H9 (cell line): Measurements from ENCODE around the gene PHF11. TPM values are rescaled to one million over a fixed set of nuclear protein-coding genes. Genes with fewer than 3 reads are reported as not detected.

Source experiments
- DNase-seq: peaks from one replicate; pipeline ENCODE4 v3.0.0-alpha.2; 2017
- H2AFZ ChIP-seq: one replicate; pipeline ENCODE4 v1.6.1; 2013; ENCODE audit warnings: mild to moderate bottlenecking, low read length, control low read depth, moderate library complexity
- H2AK5ac ChIP-seq: 2 replicates; pipeline ENCODE4 v1.6.1; 2013; ENCODE audit warnings: low read length, control low read depth, mixed read lengths; ENCODE audit not compliant: insufficient read length
- H2BK120ac ChIP-seq: one replicate; pipeline ENCODE4 v1.6.1; 2013; ENCODE audit warnings: low read depth, mild to moderate bottlenecking, low read length, control low read depth, inconsistent platforms; ENCODE audit not compliant: poor library complexity, severe bottlenecking
- H2BK12ac ChIP-seq: 2 replicates; pipeline ENCODE4 v1.6.1; 2013; ENCODE audit warnings: low read length, control low read depth, mixed read lengths, low read depth; ENCODE audit not compliant: insufficient read length
- H2BK15ac ChIP-seq: 2 replicates; pipeline ENCODE4 v1.6.1; 2013; ENCODE audit warnings: low read depth, low read length, control low read depth
- H2BK20ac ChIP-seq: one replicate; pipeline ENCODE4 v1.6.1; 2013; ENCODE audit warnings: low read depth, mild to moderate bottlenecking, low read length, control low read depth, inconsistent platforms; ENCODE audit not compliant: poor library complexity, severe bottlenecking
- H2BK5ac ChIP-seq: 2 replicates; pipeline ENCODE4 v1.6.1; 2013; ENCODE audit warnings: low read length, control low read depth, mixed read lengths; ENCODE audit not compliant: insufficient read length
- H3K14ac ChIP-seq: 2 replicates; pipeline ENCODE4 v1.6.1; 2013; ENCODE audit warnings: low read length, control low read depth; ENCODE audit not compliant: insufficient read depth
- H3K18ac ChIP-seq: 2 replicates; pipeline ENCODE4 v1.6.1; 2013; ENCODE audit warnings: low read depth, mild to moderate bottlenecking, mixed read lengths, low read length, control low read depth; ENCODE audit not compliant: insufficient read length
- H3K23ac ChIP-seq: 2 replicates; pipeline ENCODE4 v1.6.1; 2013; ENCODE audit warnings: low read length, control low read depth, mixed read lengths, low read depth; ENCODE audit not compliant: insufficient read length
- H3K23me2 ChIP-seq: 2 replicates; pipeline ENCODE4 v1.6.1; 2013; ENCODE audit warnings: low read depth, mild to moderate bottlenecking, mixed read lengths, low read length, control low read depth; ENCODE audit not compliant: insufficient read length, poor library complexity, severe bottlenecking
- H3K27ac ChIP-seq: 2 replicates; pipeline ENCODE4 v1.5.1; 2013; ENCODE audit warnings: low read length, control low read depth, mixed read lengths, low read depth; ENCODE audit not compliant: insufficient read length
- H3K27me3 ChIP-seq: 2 replicates; pipeline ENCODE4 v1.6.1; 2013; ENCODE audit warnings: low read length, control low read depth, inconsistent platforms; ENCODE audit not compliant: insufficient read depth
- H3K4ac ChIP-seq: 2 replicates; pipeline ENCODE4 v1.6.1; 2013; ENCODE audit warnings: low read depth, mild to moderate bottlenecking, control low read depth, inconsistent platforms, low read length, moderate library complexity
- H3K4me1 ChIP-seq: 2 replicates; pipeline ENCODE4 v1.6.1; 2013; ENCODE audit warnings: low read length, control low read depth, inconsistent platforms; ENCODE audit not compliant: insufficient read depth
- H3K4me2 ChIP-seq: 2 replicates; pipeline ENCODE4 v1.6.1; 2013; ENCODE audit warnings: low read length, control low read depth, mixed read lengths; ENCODE audit not compliant: insufficient read length, insufficient read depth
- H3K56ac ChIP-seq: 2 replicates; pipeline ENCODE4 v1.6.1; 2013; ENCODE audit warnings: low read depth, mild to moderate bottlenecking, mixed read lengths, low read length, control low read depth; ENCODE audit not compliant: insufficient read length
- H3K79me1 ChIP-seq: 2 replicates; pipeline ENCODE4 v1.6.1; 2013; ENCODE audit warnings: low read depth, mild to moderate bottlenecking, moderate library complexity, low read length, control low read depth, inconsistent platforms; ENCODE audit not compliant: insufficient read depth, poor library complexity, severe bottlenecking
- H3K79me2 ChIP-seq: 2 replicates; pipeline ENCODE4 v1.6.1; 2013; ENCODE audit warnings: low read length, control low read depth, inconsistent platforms; ENCODE audit not compliant: insufficient read depth
- H3K9ac ChIP-seq: 2 replicates; pipeline ENCODE4 v1.6.1; 2013; ENCODE audit warnings: low read length, control low read depth, mixed read lengths; ENCODE audit not compliant: insufficient read length; ENCODE audit errors: extremely low read depth
- H3K9me3 ChIP-seq: one replicate; pipeline ENCODE4 v1.6.1; 2013; ENCODE audit warnings: low read depth, low read length, inconsistent platforms; ENCODE audit not compliant: control insufficient read depth
- H3T11ph ChIP-seq: one replicate; pipeline ENCODE4 v1.6.1; 2013; ENCODE audit warnings: mild to moderate bottlenecking, low read length, control low read depth, inconsistent platforms
- H4K20me1 ChIP-seq: one replicate; pipeline ENCODE4 v1.6.1; 2013; ENCODE audit not compliant: control insufficient read depth, insufficient read length, insufficient read depth
- H4K5ac ChIP-seq: 2 replicates; pipeline ENCODE4 v1.6.1; 2013; ENCODE audit warnings: low read depth, mild to moderate bottlenecking, mixed read lengths, low read length, control low read depth; ENCODE audit not compliant: insufficient read length
- H4K8ac ChIP-seq: replicated peaks from 2 replicates; pipeline ENCODE4 v1.6.1; 2013; ENCODE audit warnings: low read length, control low read depth, mixed read lengths, low read depth; ENCODE audit not compliant: insufficient read length
- H4K91ac ChIP-seq: 2 replicates; pipeline ENCODE4 v1.6.1; 2013; ENCODE audit warnings: low read depth, mild to moderate bottlenecking, moderate library complexity, mixed read lengths, low read length, control low read depth; ENCODE audit not compliant: insufficient read length
- H3K27ac Mint-ChIP-seq, 3 experiments: 2 replicates in 2 of 3; 3 replicates in 1 of 3; pipeline ENCODE4 v1.8.0; 2020 to 2021; ENCODE audit warnings: mixed read lengths in 3 of 3, mild to moderate bottlenecking in 1 of 3, moderate library complexity in 1 of 3
- H3K27me3 Mint-ChIP-seq: 2 replicates; pipeline ENCODE4 v1.8.0; 2021; ENCODE audit warnings: low read depth, mild to moderate bottlenecking, moderate library complexity, mixed read lengths
- H3K36me3 Mint-ChIP-seq, 3 experiments: 2 replicates in 2 of 3; 3 replicates in 1 of 3; pipeline ENCODE4 v1.8.0; 2020 to 2021; ENCODE audit warnings: low read depth in 3 of 3, mixed read lengths in 3 of 3; ENCODE audit not compliant: insufficient read depth in 1 of 3
- H3K4me1 Mint-ChIP-seq, 2 experiments: 2 replicates each; pipeline ENCODE4 v1.8.0; 2020; ENCODE audit warnings: mixed read lengths in 2 of 2
- H3K4me3 Mint-ChIP-seq, 2 experiments: 2 replicates in 1 of 2; 3 replicates in 1 of 2; pipeline ENCODE4 v1.8.0; 2020 to 2021; ENCODE audit warnings: mild to moderate bottlenecking in 2 of 2, mixed read lengths in 2 of 2, moderate library complexity in 1 of 2
- H3K9me3 Mint-ChIP-seq, 2 experiments: 2 replicates in 1 of 2; 3 replicates in 1 of 2; pipeline ENCODE4 v1.8.0; 2020; ENCODE audit warnings: mild to moderate bottlenecking in 2 of 2, mixed read lengths in 2 of 2, moderate library complexity in 1 of 2
- CTCF ChIP-seq: fragments of 200-600 bp; sonication (generic); conservative IDR thresholded peaks from 3 replicates; pipeline ENCODE4 v1.8.0; 2021; ENCODE audit warnings: antibody characterized with exemption, mild to moderate bottlenecking
- WGBS: extraction: QIAGEN DNeasy Blood & Tissue Kit; methylation state at CpG from one replicate; pipeline ENCODE4 v1.1.7; 2013; ENCODE audit warnings: missing lambda C conversion rate, low lambda C conversion rate, mixed read lengths; ENCODE audit not compliant: insufficient read length; ENCODE audit errors: extremely low coverage; 5-methylcytosine and 5-hydroxymethylcytosine counted together
- total RNA-seq: library from RNA; stranded (reverse); gene quantifications from 2 replicates; pipeline ENCODE4 v1.2.1, GENCODE V29; 2021

The PHF11 gene
- total RNA-seq, 1 experiment from 2014 or later: 13.5 TPM

DNA sequence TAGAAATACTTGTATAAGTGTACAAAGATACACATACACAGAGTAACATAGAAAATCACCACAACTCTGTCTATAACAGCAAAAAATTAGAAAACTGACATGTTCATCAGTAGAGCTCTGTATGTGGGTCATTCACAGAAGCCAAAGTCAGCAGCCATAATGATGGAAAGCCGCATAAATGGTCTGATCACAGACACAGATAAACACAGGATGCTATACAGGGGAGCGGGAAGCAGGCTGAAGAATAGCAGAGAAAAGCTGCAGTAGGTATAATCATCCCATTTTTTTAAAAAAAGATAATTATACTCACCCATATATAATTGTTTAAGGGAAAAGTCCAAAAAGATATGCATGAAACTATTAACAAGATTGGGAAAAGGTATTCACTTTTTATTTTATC lies 58.1 kb downstream of the PHF11 start:
- no peak overlapping the region for H2BK20ac ChIP-seq
- H2BK5ac ChIP-seq: no peak overlapping the region
- H2BK12ac ChIP-seq: no peak overlapping the region
- no peaks in the 10 kb centered on the region for H3K79me2 ChIP-seq
- no peaks in the 10 kb centered on the region for H3K23me2 ChIP-seq
- H3K56ac ChIP-seq: no peak overlapping the region
- H3K4me3 Mint-ChIP-seq: no peak overlapping the region
- no peaks in the 10 kb centered on the region for H4K20me1 ChIP-seq
- H3K14ac ChIP-seq: no peak overlapping the region
- no peaks in the 10 kb centered on the region for H3K27me3 ChIP-seq
- no peaks in the 10 kb centered on the region for H3K9me3 Mint-ChIP-seq
- no peaks in the 10 kb centered on the region for H3K9me3 ChIP-seq
- no peak overlapping the region for H3K27ac ChIP-seq
- no peaks in the 10 kb centered on the region for H3K4me1 Mint-ChIP-seq
- no peak overlapping the region for H4K91ac ChIP-seq
- no peak for TF ChIP-seq CTCF
- H2AK5ac ChIP-seq: no peak overlapping the region
- H3K27ac Mint-ChIP-seq: no peak overlapping the region
- no peak overlapping the region for H2AFZ ChIP-seq
- H3K4me2 ChIP-seq: no peak overlapping the region
- no peak overlapping the region for H2BK120ac ChIP-seq
- H3T11ph ChIP-seq: no peak overlapping the region
- no peaks in the 10 kb centered on the region for H3K27me3 Mint-ChIP-seq
- no peak overlapping the region for H4K5ac ChIP-seq
- H3K4me1 ChIP-seq: no peaks in the 10 kb centered on the region
- no peak overlapping the region for H4K8ac ChIP-seq
- no peak overlapping the region for H3K4ac ChIP-seq
- H3K79me1 ChIP-seq: no peaks in the 10 kb centered on the region
- H3K9ac ChIP-seq: no peak overlapping the region
- WGBS: no CpG with 5 or more reads among the region's 2 CpGs
- DNase-seq: no peak
- no peak overlapping the region for H2BK15ac ChIP-seq
- no peak overlapping the region for H3K18ac ChIP-seq
- no peak overlapping the region for H3K23ac ChIP-seq
- peaks cover 13 to 63% (median 44%) of the 10 kb centered on the region in 3 experiments for H3K36me3 Mint-ChIP-seq
